DMS79 (cell line): ENCODE data around the gene SPATA13.

Experiments used
- DNase-seq: peaks from one replicate; lab custom pipeline; 2025; lab: John Stamatoyannopoulos, UW

Gene SPATA13

DNA sequence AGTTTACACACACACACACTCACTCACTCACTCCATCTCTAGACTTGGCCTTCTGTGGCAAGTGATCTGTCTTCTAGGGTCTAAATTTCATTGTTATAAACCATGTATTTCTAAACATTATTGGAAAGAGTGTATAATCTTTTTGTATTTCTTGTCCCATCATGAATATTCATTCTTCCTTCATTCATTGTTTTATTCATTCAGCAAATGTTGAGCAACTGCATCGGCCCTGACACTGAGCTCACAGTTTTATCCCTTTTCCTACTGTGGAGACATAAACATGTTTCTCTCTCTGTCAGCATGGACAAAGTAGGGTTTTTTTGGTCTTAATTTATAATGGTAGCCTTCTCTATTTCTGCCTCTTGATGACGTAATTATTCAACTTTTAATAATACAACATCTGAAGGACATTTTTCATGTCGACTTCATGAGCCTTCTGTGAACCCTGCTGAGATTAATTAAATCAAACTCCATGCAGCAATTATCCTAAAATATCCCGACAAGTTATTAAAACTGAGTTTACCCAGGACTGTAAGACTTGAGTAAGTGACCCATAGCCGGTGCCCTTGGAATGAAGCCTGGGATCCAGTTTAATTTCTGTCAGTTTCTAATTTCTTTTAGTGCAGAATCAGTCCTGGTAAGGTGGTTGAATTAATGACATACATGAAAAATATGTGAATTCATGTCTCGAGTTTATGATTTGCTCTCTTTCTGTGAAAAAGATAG lies 7.3 kb downstream of the SPATA13 start:
- DNase-seq: no peak

DNA sequence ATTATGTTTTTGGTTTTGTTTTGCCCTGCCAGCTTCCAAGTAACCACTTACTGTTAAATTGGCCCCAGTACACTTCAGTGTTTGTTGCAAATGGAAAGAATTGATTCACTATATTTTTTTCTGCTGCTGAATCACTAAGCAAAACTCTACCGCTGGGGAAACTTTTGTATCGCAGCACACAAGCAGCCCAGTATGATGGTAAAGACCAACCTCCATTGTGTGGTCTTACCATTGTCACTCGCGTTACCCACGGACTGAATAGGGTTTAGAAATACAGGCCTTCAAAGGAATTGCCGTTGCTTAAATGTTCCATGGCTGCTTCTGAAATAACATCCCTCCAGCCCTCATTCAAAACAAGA lies 7.9 kb downstream of the SPATA13 start:
- DNase-seq: no peak

DNA sequence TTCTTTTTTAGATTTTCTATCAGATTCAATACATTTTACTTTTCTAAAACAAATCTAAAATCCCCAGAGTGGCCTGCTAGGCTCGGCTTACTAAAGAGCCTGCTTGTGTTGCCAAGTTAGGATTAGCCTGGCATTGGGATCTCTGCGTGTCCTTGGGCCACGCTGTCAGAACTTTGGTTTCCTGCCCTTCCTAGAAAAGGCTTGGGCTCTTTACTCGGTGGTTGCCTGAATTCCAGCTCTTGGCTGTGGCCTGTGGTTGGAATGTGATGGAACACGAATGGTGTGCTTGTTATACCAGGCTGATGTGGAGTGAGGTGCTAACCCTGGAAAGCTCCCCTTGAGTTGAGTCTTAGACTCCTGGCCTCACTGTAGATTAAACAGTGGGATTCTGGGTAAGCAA lies 8.5 kb downstream of the SPATA13 start:
- no peak for DNase-seq

DNA sequence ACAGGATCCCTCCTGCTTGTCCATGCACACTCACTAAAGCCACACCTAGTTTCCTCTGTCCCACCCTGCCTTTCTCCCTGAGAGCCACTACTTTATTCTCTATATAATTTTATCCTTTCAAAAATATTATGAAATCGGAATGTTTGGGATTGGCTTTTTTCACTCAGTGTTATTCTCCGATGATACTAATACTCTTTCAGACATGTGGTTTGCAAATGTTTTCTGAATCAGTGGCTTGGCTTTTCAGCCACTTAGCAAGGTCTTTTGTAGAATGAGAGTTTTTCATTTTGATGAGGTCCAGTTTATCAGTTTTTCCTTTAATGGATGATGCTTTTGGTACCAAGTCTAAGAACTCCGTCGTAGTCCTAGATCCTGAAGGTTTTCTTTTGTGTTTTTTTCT lies 11.6 kb downstream of the SPATA13 start:
- no peak for DNase-seq

DNA sequence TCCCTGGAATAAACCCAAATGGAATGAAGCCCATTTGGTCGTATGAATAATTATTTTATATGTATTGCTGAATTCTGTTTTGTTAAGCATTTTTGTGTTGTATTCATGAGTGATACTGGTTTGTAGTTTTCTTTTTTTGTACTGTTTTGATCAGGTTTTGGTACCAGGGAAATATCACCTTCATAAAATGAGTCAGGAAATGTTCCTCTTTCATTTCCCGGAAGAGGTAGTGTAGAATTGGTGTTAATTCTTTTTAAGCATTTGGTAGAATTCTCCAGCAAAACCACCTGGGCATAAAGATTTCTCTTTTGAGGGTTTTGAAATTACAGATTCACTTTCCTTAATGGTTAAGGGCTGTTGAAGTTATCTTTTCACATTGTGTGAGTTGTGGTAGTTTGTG lies 13.3 kb downstream of the SPATA13 start:
- DNase-seq: no peak

DNA sequence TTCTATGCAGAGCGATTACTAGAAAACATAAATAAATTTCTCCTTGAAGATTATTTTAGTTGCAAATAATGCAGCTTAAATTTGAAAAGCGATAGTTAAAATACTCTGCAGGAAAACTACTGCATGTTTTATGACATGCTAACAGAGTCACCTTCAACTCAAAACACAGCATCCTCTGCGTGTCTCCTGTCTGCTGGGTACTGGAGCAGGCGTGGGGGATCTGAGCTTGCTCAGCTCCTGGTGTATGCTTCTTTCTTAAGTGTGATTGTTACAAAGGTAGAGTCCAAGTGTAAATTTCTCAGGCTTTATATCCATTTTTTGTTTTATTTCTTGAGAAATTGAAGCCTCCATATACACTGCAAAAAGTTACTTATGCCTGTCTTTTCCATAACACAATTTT lies 15.3 kb downstream of the SPATA13 start:
- no peak for DNase-seq

DNA sequence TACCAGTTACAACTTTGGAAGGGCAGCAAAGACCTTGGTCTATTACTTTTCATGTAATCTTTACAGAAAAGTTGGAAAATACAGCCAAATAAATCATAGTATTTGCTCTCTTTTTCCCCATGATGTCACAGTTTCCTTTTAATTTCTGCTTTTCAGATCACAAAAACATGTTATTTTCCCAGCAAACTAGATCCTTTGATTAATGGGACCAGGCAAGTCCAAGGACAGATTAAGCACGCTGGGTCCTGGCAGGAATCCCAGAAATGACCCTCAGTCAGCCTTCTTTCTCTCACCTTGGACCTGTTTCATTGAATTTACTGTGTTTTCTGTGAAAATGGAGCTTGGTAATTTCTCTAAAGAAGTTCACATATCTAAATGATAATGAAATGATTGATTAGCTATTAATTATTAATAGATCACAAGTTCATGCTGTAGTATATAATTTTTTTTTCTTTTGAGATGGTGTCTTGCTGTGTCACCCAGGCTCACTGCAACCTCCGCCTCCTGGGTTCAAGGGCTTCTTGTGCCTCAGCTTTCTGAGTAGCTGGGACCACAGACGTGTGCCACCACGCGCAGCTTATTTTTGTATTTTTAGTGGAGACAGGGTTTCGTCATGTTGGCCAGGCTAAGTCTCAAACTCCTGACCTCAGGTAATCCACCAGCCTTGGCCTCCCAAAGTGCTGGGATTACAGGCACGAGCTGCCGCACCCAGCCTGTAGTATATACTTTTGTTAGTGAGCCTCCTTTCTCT lies 16.0 kb downstream of the SPATA13 start:
- no peak for DNase-seq

DNA sequence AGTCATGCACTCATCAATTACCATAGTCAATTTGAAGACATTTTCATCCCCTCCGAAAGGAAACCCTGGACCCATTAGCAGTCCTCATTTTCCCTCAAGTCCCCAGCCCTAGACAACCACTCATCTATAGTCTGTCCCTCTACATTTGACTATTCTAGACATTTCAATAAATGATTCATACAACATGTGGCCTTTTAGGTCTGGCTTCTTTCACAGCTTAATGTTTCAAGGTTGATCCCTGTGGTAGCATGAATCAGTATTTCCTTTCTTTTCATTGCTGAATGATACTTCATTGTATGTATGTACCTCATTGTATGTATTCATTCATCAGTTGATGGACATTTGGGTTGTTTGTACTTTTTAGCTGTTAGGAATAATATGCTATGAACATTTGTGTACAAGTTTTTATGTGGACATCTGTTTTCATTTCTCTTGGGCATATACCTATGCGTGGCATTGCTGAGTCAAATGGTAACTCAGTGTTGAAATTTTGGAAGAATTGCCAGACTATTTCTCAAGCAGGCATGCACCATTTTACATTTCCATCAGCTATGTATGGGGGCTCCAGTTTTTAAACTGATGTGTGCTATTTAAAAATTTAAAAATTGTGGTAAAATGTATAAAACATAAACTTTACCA lies 18.4 kb downstream of the SPATA13 start:
- DNase-seq: no peak

DNA sequence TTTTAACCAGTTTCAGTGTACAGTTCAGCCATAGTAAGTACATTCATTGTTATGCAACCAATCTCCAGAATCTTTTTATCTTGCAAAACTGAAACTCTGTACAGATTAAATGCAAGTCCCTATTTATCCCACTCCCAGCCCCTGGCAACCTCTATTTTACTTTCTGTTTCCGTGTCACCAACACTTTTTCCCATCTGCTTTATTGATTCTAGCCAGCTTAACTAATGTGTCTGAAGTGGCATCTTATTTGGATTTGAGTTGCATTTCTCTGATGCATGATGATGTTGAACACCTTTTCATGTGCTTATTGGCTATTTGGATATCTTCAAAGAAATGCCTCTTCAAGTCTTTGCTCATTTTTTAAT lies 18.9 kb downstream of the SPATA13 start:
- DNase-seq: peak; percentile 10

DNA sequence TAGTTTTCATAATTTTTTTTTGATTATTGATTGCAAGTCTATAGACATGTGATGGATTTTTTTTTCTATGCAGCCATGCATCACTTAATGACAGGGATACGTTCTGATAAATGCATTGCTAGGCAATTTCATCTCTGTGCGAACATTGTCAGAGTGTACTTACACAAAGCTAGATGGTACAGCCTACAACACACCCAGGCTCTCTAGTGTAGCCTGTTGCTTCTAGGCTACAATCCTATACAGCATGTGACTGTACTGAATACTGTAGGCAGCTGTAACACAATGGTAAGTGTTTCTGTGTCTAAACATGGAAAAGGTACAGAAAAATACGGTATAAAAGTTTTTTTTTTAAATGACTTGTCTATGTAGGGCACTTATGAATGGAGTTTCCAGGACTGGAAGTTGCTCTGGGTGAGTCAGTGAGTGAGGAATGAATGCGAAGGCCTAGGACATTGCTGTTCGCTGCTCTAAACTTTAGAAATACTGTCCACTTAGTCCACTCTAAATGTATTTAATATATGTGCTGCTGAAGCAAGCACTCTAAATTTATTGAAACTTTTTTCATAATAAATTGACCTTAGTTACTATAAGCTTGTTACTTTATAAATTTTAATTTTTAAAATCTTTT lies 20.3 kb downstream of the SPATA13 start:
- no peak for DNase-seq

DNA sequence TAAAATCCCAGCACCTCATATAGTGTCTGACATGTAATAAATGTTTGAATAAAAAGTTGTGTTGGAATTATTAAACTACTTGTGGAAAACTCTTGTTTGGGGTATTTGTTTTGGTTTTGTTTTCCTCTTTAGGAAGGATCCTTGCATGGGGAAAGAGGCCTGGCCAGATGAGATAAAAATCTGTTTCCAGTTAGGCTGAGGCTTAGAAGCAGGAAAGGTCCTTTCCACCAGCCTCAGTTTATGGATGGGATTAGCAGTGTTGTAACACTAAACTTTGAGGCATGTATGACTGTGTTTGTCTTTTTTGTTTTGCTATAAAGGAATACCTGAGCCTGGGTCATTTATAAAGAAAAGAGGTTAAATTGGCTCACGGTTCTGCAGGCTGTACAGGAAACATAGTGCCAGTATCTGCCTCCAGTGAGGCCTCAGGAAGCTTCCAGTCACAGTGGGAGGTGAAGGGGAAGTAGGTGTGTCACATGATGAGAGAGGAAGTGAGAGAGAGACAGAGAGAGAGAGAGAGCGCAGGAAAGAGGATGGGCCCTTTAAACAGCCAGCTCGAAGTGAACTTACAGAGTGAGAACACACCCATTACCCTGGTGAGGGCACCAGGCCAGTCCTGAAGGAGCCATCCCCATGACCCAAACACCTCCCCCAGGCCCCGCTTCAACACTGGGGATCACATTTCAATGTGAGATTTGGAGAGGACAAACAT lies 21.6 kb downstream of the SPATA13 start:
- no peak for DNase-seq

DNA sequence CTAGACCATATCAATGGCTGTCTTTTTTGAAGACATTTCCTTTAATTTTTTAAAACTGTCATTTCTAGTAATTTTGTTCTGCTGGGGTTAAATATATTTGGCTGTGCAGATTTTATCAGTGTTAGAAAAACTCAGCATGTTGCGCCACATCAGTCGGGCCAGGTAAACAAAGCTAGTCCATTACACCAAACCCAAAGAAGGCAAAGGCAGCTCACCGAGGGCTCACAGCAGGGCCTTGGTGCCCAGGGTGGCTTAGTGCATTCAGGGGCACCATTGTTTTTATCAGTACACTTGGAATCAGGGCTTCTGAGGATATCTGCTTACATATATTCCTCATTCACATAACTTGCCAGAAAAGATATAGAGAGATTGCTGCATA lies 22.2 kb downstream of the SPATA13 start:
- no peak for DNase-seq

DNA sequence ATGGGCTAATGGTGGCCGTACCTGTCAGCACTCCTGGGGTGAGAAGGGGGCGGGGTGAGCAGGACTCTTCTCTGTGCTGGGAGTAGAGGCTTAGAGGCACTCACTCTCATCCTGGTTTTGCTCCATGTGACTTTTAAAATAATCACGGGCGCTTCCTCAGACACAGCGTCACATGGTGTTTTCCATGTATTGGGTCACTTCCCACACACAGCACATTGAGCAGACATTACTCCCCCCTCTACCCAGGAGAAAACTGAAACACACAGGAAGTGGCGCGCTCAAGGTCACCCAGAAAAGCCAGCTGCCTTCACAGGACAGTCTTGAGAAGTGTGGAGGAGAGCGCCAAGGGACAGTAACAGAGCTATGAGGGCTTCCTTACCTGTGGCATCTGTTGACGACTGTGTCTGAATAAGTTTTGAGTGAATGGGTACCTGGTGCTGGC lies 23.2 kb downstream of the SPATA13 start:
- no peak for DNase-seq

DNA sequence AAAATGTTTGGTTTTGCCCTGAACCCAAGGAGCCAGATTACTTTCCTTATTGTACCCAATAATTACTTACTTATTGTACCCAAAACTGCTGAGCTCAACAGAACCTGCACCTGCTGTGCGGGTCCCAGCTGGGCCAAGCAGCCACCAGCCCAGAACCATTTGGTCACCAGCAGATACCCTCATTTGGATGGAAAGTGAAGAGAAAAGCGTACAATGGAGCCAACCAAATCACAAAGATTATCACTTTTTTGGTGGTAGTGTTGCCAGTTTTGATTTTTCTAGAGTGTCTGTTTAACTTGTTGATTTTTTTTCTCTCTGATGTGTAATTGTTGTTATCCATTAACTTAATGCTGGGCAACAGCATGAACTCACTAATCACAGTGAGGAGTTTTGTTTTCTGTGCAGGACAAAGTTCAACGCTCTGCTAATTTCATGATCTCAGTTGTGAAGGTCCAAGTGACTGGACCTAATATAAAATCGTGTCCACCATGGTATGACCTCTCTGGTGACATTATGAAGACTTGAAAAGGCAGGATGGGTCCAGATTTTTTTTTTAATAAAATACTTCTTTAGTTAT lies 23.8 kb downstream of the SPATA13 start:
- no peak for DNase-seq

DNA sequence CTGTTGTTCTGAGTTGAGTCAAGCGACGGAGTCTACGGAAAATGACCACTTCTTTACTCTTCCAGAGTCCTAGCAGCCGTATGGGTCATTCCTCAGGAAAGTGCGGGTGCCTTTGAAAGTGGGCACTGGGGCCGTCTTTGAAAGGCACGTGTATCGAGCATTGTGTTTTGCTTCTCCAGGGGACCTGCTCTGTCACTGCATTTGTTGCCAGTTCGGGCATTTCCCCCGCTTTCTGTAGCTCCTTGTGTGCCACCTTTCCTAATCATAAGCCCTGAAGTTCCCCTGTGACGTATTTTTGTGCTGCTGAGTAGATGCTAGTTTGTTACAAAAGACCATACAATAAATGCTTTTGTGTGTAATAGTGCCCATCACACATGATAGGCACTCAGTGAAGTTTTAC lies 24.4 kb downstream of the SPATA13 start:
- no peak for DNase-seq

DNA sequence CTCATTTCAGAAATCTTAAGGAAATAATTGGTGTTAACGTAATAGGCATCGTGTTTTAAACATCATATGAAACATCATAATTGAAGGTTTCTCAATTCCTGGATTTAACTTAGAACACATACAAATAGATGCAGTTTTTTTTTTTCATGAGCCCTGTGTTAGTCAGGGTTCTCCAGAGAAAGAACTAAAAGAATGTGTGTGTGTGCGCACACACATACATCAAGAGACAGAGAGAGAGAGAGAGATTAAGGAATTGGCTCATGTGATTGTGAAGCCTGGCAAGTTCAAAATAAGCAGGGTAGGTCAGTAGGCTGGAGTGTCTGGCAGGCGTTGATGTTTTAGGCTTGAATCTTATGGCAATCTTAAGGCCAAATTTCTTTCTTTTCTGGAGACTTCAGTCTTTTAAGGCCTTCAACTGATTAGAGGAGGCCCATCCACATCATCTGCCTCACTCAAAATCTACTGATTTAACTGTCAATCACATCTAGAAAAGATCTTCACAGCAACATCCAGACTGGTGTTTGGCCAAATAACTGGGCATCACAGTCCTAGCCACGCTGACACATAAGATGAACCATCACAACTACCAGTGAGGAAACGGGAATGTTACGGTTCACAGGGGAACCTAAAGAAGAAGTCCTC lies 25.2 kb downstream of the SPATA13 start:
- DNase-seq: no peak

DNA sequence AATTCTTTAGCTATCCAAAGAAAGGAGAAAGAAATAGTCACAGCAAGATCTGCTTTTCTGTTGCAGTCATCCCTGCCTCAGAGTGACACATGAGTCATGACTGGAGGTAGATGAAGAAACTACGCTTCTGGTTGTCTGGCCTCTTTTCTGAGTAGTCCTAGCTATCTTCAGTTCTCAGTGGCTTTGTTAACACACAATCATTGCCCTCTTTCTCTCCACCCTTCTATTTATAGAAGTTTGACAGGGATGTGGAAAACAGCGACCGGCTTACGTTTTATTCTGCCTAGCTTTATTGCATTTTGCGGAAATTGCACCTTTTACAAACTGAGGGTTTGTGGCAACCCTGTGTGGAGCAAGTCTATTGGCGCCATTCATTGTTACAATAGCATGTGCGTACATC lies 26.7 kb downstream of the SPATA13 start:
- no peak for DNase-seq

DNA sequence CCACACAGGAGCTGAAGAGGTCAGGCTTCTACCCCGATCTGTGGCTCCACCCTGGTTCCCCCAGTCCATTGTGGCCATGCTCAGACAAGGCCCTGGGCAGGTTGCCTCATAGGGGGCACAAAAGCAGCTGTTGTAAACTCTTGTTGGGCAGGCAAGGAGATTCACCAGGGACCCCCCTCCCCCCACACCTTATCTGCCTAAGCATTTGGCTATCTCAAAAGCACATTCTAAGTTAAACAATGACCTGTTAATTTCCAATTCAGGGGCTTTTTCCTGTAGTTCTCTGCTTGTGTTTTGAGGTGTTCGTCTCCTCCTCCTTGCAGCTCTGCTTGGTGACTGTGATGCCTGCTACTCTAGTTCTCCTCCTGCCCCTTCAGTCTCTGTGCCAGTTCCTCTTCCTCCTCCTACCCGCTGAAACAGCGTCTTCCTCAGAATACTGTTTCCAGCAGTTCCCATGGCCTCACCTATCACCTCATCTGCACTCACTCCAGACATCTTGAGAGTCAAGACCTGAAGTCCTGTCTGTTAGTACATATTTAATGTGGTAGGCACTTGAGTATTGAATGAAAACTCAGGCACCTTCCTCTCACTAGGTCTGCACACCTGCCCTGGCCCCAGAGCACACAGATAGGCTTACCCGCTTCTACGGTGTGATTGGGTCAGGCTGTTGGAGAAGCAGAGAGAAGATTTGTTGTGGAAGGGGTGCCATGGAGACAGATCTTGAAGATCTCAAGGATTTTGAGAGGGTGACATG lies 31.7 kb downstream of the SPATA13 start:
- peak; percentile 88 for DNase-seq

DNA sequence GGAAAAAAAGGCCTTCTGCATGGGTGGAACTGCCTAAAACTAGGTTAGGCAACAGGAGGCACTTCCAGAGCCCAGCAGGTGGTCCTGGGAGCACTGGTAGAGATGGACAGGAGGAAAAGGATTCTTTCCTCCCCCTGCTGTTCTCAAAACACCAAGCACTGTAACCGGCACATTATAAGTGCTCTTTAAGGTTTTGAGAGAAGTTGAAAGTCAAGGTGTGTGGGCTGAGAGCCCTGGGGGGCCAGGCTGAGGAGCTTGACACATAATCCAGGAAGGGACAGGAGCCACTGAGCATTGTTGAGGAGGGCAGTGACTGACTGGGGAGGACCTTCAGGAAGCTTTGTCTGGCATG lies 32.3 kb downstream of the SPATA13 start:
- peak; percentile 70 for DNase-seq

DNA sequence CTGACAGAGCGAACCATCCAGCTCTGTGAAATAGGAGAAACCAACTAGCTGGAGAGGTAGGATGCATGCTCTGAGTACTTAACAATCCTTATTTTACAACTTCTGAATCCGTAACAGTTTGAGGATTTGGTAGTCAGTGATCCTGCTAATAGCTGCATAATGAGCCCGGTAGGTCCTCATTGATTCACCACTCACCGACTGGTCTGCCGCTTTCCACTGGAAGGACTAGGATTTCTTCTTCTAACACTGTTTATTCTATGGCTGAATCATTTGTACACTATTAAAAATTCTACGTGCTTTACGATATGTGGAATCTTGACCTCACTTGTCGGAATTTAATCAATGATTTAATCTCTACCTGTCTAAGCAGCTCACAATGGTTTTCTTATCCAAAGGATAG lies 33.9 kb downstream of the SPATA13 start:
- no peak for DNase-seq

DNA sequence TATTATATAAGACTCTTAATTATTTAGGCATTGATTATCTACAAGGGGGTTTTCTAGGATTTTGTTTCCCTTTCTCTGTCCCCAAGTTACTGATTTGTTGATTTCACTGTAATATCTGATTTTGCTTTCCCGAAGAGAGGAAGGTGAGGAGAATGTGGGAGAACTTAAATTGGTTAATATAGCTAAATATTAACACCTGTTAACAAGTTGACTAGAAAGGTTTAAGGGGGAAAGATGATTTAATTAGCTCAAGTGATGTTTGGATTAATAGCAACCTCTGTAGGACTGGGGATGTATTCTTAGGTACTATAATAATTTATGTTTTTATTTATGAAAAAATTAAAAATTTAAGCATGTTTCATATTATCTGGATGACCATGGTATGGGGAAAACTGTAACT lies 35.1 kb downstream of the SPATA13 start:
- DNase-seq: no peak
